ENCODE results near the gene DDTL. TPM values are rescaled to one million over a fixed set of nuclear protein-coding genes. Genes with fewer than 3 reads are reported as not detected.
A peak's percentile ranks its signal among the peaks of the same experiment; 100 is the strongest.

DDTL gene
- total and polyA plus RNA-seq, 5 donors = 1.5 to 2.7 (median 2.4) TPM; not detected in 2

GRCh38 chr22:24006207-24006913 is 39.7 kb downstream of the DDTL start:
- H3K27ac ChIP-seq (ENCODE audit: low read length) = no peak overlapping the region
- H3K27me3 ChIP-seq (ENCODE audit: control insufficient read depth, insufficient read depth) = no peaks in the 10 kb centered on the region
- H3K4me1 ChIP-seq (ENCODE audit: control insufficient read depth, insufficient read depth, low read length) = no peaks in the 10 kb centered on the region
- intact Hi-C loops (cut with DNase I) = loop anchor here in 3 of 4 donors (5.0 to 10.0 kb wide), 3 partner anchors 69 to 158 kb away; no protein-coding TSS in a partner anchor
- ATAC-seq (no peak), DNase-seq (no peak)
- H3K9me3 ChIP-seq (ENCODE audit: control insufficient read depth, low read length) = no peaks in the 10 kb centered on the region
- WGBS = 77% methylated on average over 10 of the region's 10 CpGs
- H3K4me3 ChIP-seq (ENCODE audit: low read length) = no peak overlapping the region

- 84% methylated on average over 6 of the region's 6 CpGs for WGBS
- Histone ChIP-seq H3K4me3 (ENCODE audit: low read length) (no peak overlapping the region), H3K27me3 (ENCODE audit: control insufficient read depth, insufficient read depth) (no peaks in the 10 kb centered on the region), H3K9me3 (ENCODE audit: control insufficient read depth, low read length) (no peaks in the 10 kb centered on the region), H3K27ac (ENCODE audit: low read length) (no peak overlapping the region), H3K4me1 (ENCODE audit: control insufficient read depth, insufficient read depth, low read length) (no peaks in the 10 kb centered on the region)
- DNase-seq (no peak), ATAC-seq (no peak)
- intact Hi-C loops (cut with DNase I) = loop anchor here in 3 of 4 donors (5.0 to 10.0 kb wide), 3 partner anchors 70 to 158 kb away; no protein-coding TSS in a partner anchor
Measured at GRCh38 chr22:24006914-24007214, 40.2 kb downstream of the DDTL start.

- Histone ChIP-seq H3K27ac (ENCODE audit: low read length) (no peak overlapping the region), H3K4me1 (ENCODE audit: control insufficient read depth, insufficient read depth, low read length) (peaks cover 2% of the 10 kb centered on the region), H3K9me3 (ENCODE audit: control insufficient read depth, low read length) (no peaks in the 10 kb centered on the region), H3K27me3 (ENCODE audit: control insufficient read depth, insufficient read depth) (no peaks in the 10 kb centered on the region), H3K4me3 (ENCODE audit: low read length) (no peak overlapping the region)
- DNase-seq (no peak), ATAC-seq (no peak)
- intact Hi-C loops (cut with DNase I) = loop anchor here in 3 of 4 donors (5.0 to 10.0 kb wide), 3 partner anchors 70 to 157 kb away; no protein-coding TSS in a partner anchor
- 81% methylated on average over 8 of the region's 8 CpGs for WGBS
Measured at GRCh38 chr22:24007253-24008021, 40.7 kb downstream of the DDTL start.

- Histone ChIP-seq H3K4me1 (ENCODE audit: control insufficient read depth, insufficient read depth, low read length) (peaks cover 2% of the 10 kb centered on the region), H3K27ac (ENCODE audit: low read length) (no peak overlapping the region), H3K4me3 (ENCODE audit: low read length) (no peak overlapping the region), H3K27me3 (ENCODE audit: control insufficient read depth, insufficient read depth) (no peaks in the 10 kb centered on the region), H3K9me3 (ENCODE audit: control insufficient read depth, low read length) (no peaks in the 10 kb centered on the region)
- 89% methylated on average over 1 of the region's 1 CpG for WGBS
- ATAC-seq (no peak), DNase-seq (no peak)
- intact Hi-C loops (cut with DNase I) = loop anchor here in 3 of 4 donors (5.0 to 10.0 kb wide), 3 partner anchors 71 to 157 kb away; no protein-coding TSS in a partner anchor
Measured at GRCh38 chr22:24008022-24008283, 41.3 kb downstream of the DDTL start.

- Histone ChIP-seq H3K27ac (ENCODE audit: low read length) (no peak overlapping the region), H3K4me3 (ENCODE audit: low read length) (no peak overlapping the region), H3K4me1 (ENCODE audit: control insufficient read depth, insufficient read depth, low read length) (peaks cover 2% of the 10 kb centered on the region), H3K27me3 (ENCODE audit: control insufficient read depth, insufficient read depth) (no peaks in the 10 kb centered on the region), H3K9me3 (ENCODE audit: control insufficient read depth, low read length) (no peaks in the 10 kb centered on the region)
- intact Hi-C loops (cut with DNase I) = loop anchor here in 3 of 4 donors (5.0 to 10.0 kb wide), 3 partner anchors 71 to 156 kb away; no protein-coding TSS in a partner anchor
- WGBS = 84% methylated on average over 6 of the region's 6 CpGs
- ATAC-seq (no peak), DNase-seq (no peak)
Measured at GRCh38 chr22:24008381-24009226, 41.9 kb downstream of the DDTL start.

GRCh38 chr22:24009227-24010017 is 42.7 kb downstream of the DDTL start:
- intact Hi-C loops (cut with DNase I) = loop anchor here in 3 of 4 donors (5.0 to 10.0 kb wide), 3 partner anchors 72 to 155 kb away; no protein-coding TSS in a partner anchor
- DNase-seq = no peak
- Histone ChIP-seq H3K4me1 (ENCODE audit: control insufficient read depth, insufficient read depth, low read length) (peaks cover 2% of the 10 kb centered on the region), H3K27ac (ENCODE audit: low read length) (no peak overlapping the region), H3K9me3 (ENCODE audit: control insufficient read depth, low read length) (no peaks in the 10 kb centered on the region), H3K4me3 (ENCODE audit: low read length) (no peak overlapping the region), H3K27me3 (ENCODE audit: control insufficient read depth, insufficient read depth) (no peaks in the 10 kb centered on the region)
- 82% methylated on average over 7 of the region's 7 CpGs for WGBS
- ATAC-seq = no peak

GRCh38 chr22:24010018-24010391 is 43.3 kb downstream of the DDTL start:
- WGBS = 92% methylated on average over 2 of the region's 2 CpGs
- Histone ChIP-seq H3K27me3 (ENCODE audit: control insufficient read depth, insufficient read depth) (no peaks in the 10 kb centered on the region), H3K27ac (ENCODE audit: low read length) (no peak overlapping the region), H3K4me3 (ENCODE audit: low read length) (no peak overlapping the region), H3K9me3 (ENCODE audit: control insufficient read depth, low read length) (no peaks in the 10 kb centered on the region), H3K4me1 (ENCODE audit: control insufficient read depth, insufficient read depth, low read length) (peaks cover 2% of the 10 kb centered on the region)
- intact Hi-C loops (cut with DNase I) = no loop called here
- no peak for ATAC-seq
- DNase-seq = no peak

- intact Hi-C loops (cut with DNase I) = no loop called here
- Histone ChIP-seq H3K9me3 (ENCODE audit: control insufficient read depth, low read length) (no peaks in the 10 kb centered on the region), H3K4me3 (ENCODE audit: low read length) (peak overlapping the region; percentile 82), H3K27me3 (ENCODE audit: control insufficient read depth, insufficient read depth) (no peaks in the 10 kb centered on the region), H3K27ac (ENCODE audit: low read length) (peak overlapping the region; percentile 59), H3K4me1 (ENCODE audit: control insufficient read depth, insufficient read depth, low read length) (peaks cover 2% of the 10 kb centered on the region)
- under 1% methylated on average over 10 of the region's 10 CpGs for WGBS
- ATAC-seq (no peak), DNase-seq (peak in 1 of 3 donors; percentile 44)
Measured at GRCh38 chr22:24011735-24012068, 45.0 kb downstream of the DDTL start.

GRCh38 chr22:24016156-24016555 is 49.5 kb downstream of the DDTL start:
- no peak for ATAC-seq
- Histone ChIP-seq H3K4me3 (ENCODE audit: low read length) (no peak overlapping the region), H3K27ac (ENCODE audit: low read length) (no peak overlapping the region), H3K27me3 (ENCODE audit: control insufficient read depth, insufficient read depth) (no peaks in the 10 kb centered on the region), H3K9me3 (ENCODE audit: control insufficient read depth, low read length) (no peaks in the 10 kb centered on the region), H3K4me1 (ENCODE audit: control insufficient read depth, insufficient read depth, low read length) (peaks cover 2% of the 10 kb centered on the region)
- no peak for DNase-seq
- intact Hi-C loops (cut with DNase I) = no loop called here
- WGBS = 98% methylated on average over 1 of the region's 1 CpG

- intact Hi-C loops (cut with DNase I) = no loop called here
- 98% methylated on average over 3 of the region's 3 CpGs for WGBS
- H3K4me3 ChIP-seq (ENCODE audit: low read length) = no peak overlapping the region
- ATAC-seq (no peak), DNase-seq (no peak)
- no peaks in the 10 kb centered on the region for H3K27me3 ChIP-seq (ENCODE audit: control insufficient read depth, insufficient read depth)
- H3K4me1 ChIP-seq (ENCODE audit: control insufficient read depth, insufficient read depth, low read length) = no peaks in the 10 kb centered on the region
- no peak overlapping the region for H3K27ac ChIP-seq (ENCODE audit: low read length)
- no peaks in the 10 kb centered on the region for H3K9me3 ChIP-seq (ENCODE audit: control insufficient read depth, low read length)
Measured at GRCh38 chr22:24021304-24021703, 54.6 kb downstream of the DDTL start.

Data from right cardiac atrium (tissue), 5 donors.